Body of pancreas (tissue), 4 donors: ENCODE measurements around the gene PCDH9. TPM values are rescaled to one million over a fixed set of nuclear protein-coding genes. Genes with fewer than 3 reads are reported as not detected.

ENCODE experiments used
- ATAC-seq: fragments of 150-250 bp; one replicate; pipeline ENCODE4 v1.9.1; 2016
- DNase-seq, 4 donors: peaks; one replicate each; pipeline ENCODE4 v3.0.0-alpha.2; 2019
- H3K27ac ChIP-seq, 4 donors: fragments of 200-600 bp; sonication (generic); 1 replicate in 3 of 4; 2 replicates in 1 of 4; pipeline versions ENCODE4 v1.5.1 to v1.6.1; 2016 to 2019; ENCODE audit warnings: mild to moderate bottlenecking in 1 of 4, mixed read lengths in 1 of 4, moderate library complexity in 1 of 4
- H3K27me3 ChIP-seq, 2 donors: fragments of 200-600 bp; sonication (generic); one replicate each; pipeline ENCODE4 v1.6.0; 2016; ENCODE audit warnings: mild to moderate bottlenecking in 1 of 2
- H3K36me3 ChIP-seq, 2 donors: fragments of 200-600 bp; sonication (generic); replicated peaks in 1 of 2; 2 replicates each; pipeline ENCODE4 v1.5.1; 2016; ENCODE audit warnings: low read depth in 2 of 2; ENCODE audit not compliant: insufficient read depth in 1 of 2
- H3K4me1 ChIP-seq: fragments of 200-600 bp; sonication (generic); one replicate; pipeline ENCODE4 v1.6.0; 2016
- H3K4me3 ChIP-seq, 2 donors: fragments of 200-600 bp; sonication (generic); 1 replicate in 1 of 2; 2 replicates in 1 of 2; pipeline ENCODE4 v1.5.1; 2016 to 2019
- H3K9me3 ChIP-seq, 3 donors: fragments of 200-600 bp; sonication (generic); 1 replicate in 2 of 3; 2 replicates in 1 of 3; pipeline ENCODE4 v1.5.1; 2016
- CTCF ChIP-seq, 7 experiments: fragments of 450-650 bp in 4 of 7; fragments of 200-600 bp in 3 of 7; sonication (generic) in 3 of 7; IDR thresholded peaks; one replicate each; pipeline ENCODE4 v1.5.1; 2016 to 2019; ENCODE audit warnings: antibody characterized with exemption in 7 of 7
- POLR2A ChIP-seq, 3 donors: fragments of 450-650 bp; IDR thresholded peaks; one replicate each; pipeline ENCODE4 v1.6.1; 2016; ENCODE audit warnings: antibody characterized with exemption in 3 of 3, mild to moderate bottlenecking in 2 of 3
- WGBS, 2 donors: methylation state at CpG; one replicate each; pipeline ENCODE4 v1.1.5; 2017; 5-methylcytosine and 5-hydroxymethylcytosine counted together
- intact Hi-C: fragments of 100-400 bp; cut with DNase I; formaldehyde crosslinking; loops from one replicate; pipeline ENCODE4 v1.15.1; 2023
- total RNA-seq, 2 donors: library from RNA; depleted of rRNA; stranded (reverse); fragments of >200 nt; gene quantifications; one replicate each; pipeline ENCODE4 v1.1.0, GENCODE V29; 2016

The PCDH9 gene
- total RNA-seq, 2 donors from 2014 or later: 3.6 to 3.9 TPM

- ATAC-seq (no peak), DNase-seq (no peak)
- H3K4me3 ChIP-seq: no peak overlapping the region
- H3K4me1 ChIP-seq: no peaks in the 10 kb centered on the region
- TF ChIP-seq CTCF (IDR thresholded peaks at IDR 0.05): no peak
- no peak for TF ChIP-seq POLR2A (IDR thresholded peaks at IDR 0.05)
- H3K27me3 ChIP-seq: no peaks in the 10 kb centered on the region
- H3K27ac ChIP-seq: no peak overlapping the region
- intact Hi-C loops: no loop called here
- WGBS, 2 donors: 80 to 82% methylated on average over 2 of the region's 2 CpGs
- no peaks in the 10 kb centered on the region for H3K36me3 ChIP-seq
- no peaks in the 10 kb centered on the region for H3K9me3 ChIP-seq
These were observed 676.7 kb downstream of the PCDH9 start for GRCh38 chr13:66553391-66553790.

- 59 to 63% methylated on average over 4 of the region's 4 CpGs for WGBS, 2 donors
- ATAC-seq (no peak), DNase-seq (no peak)
- Histone ChIP-seq H3K4me3 (no peak overlapping the region), H3K27ac (no peak overlapping the region), H3K36me3 (no peaks in the 10 kb centered on the region), H3K4me1 (no peaks in the 10 kb centered on the region), H3K9me3 (no peaks in the 10 kb centered on the region), H3K27me3 (no peaks in the 10 kb centered on the region)
- intact Hi-C loops: no loop called here
- no peak for TF ChIP-seq CTCF (IDR thresholded peaks at IDR 0.05)
These were observed 679.0 kb downstream of the PCDH9 start for GRCh38 chr13:66551128-66551527.

GRCh38 chr13:66547685-66548084, 682.5 kb downstream of the PCDH9 start:
- 91% methylated on average over 4 of the region's 4 CpGs for WGBS, 2 donors
- TF ChIP-seq POLR2A (IDR thresholded peaks at IDR 0.05): no peak
- TF ChIP-seq CTCF (IDR thresholded peaks at IDR 0.05): no peak
- intact Hi-C loops: no loop called here
- Histone ChIP-seq H3K4me1 (no peaks in the 10 kb centered on the region), H3K27ac (no peak overlapping the region), H3K27me3 (no peaks in the 10 kb centered on the region), H3K36me3 (no peaks in the 10 kb centered on the region), H3K9me3 (no peaks in the 10 kb centered on the region), H3K4me3 (no peak overlapping the region)
- no peak for ATAC-seq
- no peak for DNase-seq

GRCh38 chr13:66546534-66547379, 683.4 kb downstream of the PCDH9 start:
- no peak overlapping the region for H3K4me3 ChIP-seq
- H3K4me1 ChIP-seq: no peaks in the 10 kb centered on the region
- intact Hi-C loops: no loop called here
- ATAC-seq (no peak), DNase-seq (no peak)
- 60 to 62% methylated on average over 2 of the region's 2 CpGs for WGBS, 2 donors
- no peak overlapping the region for H3K27ac ChIP-seq
- H3K27me3 ChIP-seq: no peaks in the 10 kb centered on the region
- TF ChIP-seq CTCF (IDR thresholded peaks at IDR 0.05): no peak
- no peak for TF ChIP-seq POLR2A (IDR thresholded peaks at IDR 0.05)
- no peaks in the 10 kb centered on the region for H3K36me3 ChIP-seq
- no peaks in the 10 kb centered on the region for H3K9me3 ChIP-seq

- TF ChIP-seq CTCF (IDR thresholded peaks at IDR 0.05) (no peak), POLR2A (IDR thresholded peaks at IDR 0.05) (no peak)
- intact Hi-C loops: no loop called here
- WGBS, 2 donors: 32 to 60% methylated on average over 1 of the region's 1 CpG
- no peak overlapping the region for H3K27ac ChIP-seq
- H3K27me3 ChIP-seq: no peaks in the 10 kb centered on the region
- no peaks in the 10 kb centered on the region for H3K4me1 ChIP-seq
- no peak overlapping the region for H3K4me3 ChIP-seq
- no peaks in the 10 kb centered on the region for H3K36me3 ChIP-seq
- DNase-seq: no peak
- ATAC-seq: no peak
- no peaks in the 10 kb centered on the region for H3K9me3 ChIP-seq
These were observed 686.4 kb downstream of the PCDH9 start for GRCh38 chr13:66543780-66544179.
